ENCODE results near the gene DUS3L. TPM values are rescaled to one million over a fixed set of nuclear protein-coding genes. Genes with fewer than 3 reads are reported as not detected.

DUS3L gene
- 44.4 and 48.9 TPM in 2 replicates for total RNA-seq

DNA sequence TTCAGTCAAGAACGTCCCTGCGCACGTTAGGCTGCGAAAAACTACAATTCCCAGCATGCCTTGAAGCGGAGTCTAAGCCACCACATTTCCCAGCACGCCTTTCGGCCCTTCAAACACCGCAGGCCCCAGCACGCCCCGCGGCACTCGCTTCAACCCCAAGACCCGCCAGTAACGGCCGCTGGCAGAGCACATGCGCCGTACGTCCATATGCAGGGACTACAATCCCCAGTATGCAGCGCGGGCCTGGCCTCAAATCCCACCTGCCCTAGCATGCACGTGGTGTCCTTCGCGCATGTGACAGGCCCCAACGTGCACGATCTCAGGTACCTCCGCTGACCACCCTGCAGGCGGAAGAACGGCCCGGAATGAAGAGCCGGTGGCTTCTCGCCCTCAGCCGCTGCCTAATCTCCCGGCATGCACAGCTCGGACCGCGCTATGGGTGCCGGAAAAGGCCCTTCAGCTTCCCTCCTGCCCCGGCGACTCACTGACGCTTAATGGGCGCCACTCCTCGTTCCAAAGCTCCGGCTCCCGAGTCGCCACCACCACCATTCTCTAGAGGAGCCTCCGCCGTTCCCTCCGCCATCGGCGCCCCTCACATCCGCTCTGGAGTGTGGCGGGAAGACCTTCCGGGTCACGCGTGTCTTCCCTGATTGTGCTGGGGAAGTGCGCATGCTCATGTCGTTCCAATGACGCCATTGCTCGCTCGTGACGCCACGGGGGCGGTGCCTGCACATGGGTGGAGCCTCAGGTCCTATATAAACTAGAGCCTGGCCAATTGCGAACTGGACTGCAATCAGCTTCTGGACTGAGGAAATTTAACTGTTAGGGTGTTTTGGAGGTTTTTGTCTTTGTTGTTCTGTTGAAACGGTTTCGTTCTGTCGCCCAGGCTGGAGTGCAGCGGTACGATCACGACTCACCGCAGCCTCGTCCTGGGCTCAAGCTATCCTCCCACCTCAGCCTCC is at the start of gene DUS3L:
TSS of gene DUS3L (minus strand) at position 605 of the 962 bp plus-strand sequence. CDS start at position 583, 22 bp downstream.

GRCh38 chr19:5839065-5840017 is 48.4 kb upstream of the DUS3L start, which contains the start of gene FUT6:
Gene FUT6 (minus strand): TSS chr19:5839702. CDS start chr19:5832567, 7,135 bp downstream.

DNA sequence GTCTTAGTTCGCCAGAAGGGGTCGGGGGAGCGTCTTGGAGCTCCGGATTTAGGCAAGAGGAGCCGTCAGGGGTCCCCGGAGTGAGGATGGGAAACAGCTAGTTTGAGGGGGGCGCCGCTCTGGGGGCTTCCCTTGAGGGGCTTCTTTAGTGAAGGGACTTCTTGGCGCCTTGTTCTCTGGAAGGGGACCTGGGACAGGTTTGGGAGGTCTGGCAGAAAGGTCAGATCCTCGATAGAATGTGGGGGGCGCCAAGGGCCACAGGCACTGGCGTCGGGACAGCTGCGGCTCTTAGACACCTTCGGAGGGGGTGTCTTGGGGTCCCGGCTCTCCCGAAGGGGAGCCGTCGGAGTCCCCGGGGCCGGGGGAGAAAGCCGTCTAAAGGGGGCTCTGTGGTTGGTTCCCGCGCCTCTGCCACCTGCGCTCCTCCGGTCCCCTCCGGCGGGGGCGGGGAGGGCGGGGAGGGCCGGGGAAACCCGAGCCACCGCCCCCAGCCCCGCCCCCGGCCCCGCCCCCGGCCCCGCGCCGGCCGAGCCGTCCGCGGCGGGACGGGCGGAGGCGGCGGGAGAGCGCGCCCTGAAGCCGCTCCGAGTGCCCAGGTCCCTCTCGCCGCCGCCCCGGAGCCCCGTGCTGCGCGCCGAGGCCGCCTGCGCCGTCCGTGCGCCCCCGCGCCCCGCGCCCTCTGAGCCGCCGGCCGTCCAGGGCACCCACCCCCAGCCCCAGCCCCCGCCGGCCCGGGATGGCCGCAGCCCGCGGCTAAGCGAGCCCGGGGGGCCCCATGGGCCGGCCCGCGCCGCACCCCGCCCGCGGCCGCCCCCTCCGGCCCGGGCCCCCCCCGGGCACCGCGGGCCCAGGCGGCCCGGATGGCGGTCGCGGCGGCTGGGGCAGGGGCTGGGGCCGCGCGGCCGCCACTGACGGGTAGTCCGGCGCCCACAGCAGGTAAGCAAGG is 13.8 kb upstream of the DUS3L start, which contains the start of gene NRTN:
TSS of gene NRTN (plus strand) at position 552 of the 946 bp plus-strand sequence. CDS start 19,099 bp downstream, outside the sequence.

DNA sequence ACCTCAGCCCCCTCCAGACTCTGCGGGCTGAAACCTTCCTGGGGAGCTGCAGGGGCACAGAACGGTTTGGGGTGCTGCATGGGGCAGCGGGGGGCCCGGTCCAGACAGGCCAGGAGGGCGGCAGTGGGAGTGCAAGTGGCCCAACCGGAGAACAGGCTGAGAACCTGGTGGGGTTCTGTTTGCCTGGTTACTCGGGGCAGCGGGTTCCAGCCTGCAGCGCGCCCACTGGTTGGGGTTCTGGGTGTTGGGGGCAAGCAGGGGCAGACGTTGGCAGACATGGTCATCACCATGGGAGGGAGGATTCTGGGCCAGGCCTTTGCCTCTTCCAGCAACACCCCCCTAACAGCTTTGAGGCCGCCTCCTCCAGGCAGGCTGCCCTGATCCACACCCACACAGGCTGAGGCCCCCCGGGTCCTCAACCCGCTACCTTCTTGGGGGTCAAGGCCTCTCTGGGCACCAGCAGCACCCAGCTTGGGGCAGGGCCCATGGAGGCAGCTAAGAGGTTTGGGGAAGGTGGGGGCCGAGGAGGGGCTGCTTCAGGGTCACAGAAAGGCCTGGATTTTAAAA is 6.3 kb downstream of the DUS3L start, which contains the start of gene PRR22:
TSS of gene PRR22 (minus strand) at position 166 of the 567 bp plus-strand sequence. CDS start at position 80, 86 bp downstream.

Other genes with a start within 250 kb of the DUS3L start
- under 0.01 TPM in 1 of 2 replicates, not detected in the other for gene TINCR, start 223.2 kb downstream of the DUS3L start, total RNA-seq
- 27.9 and 45.0 TPM in 2 replicates for gene SAFB2, start 168.4 kb downstream of the DUS3L start, total RNA-seq
- 33.8 and 54.7 TPM in 2 replicates for gene SAFB, start 168.1 kb downstream of the DUS3L start, total RNA-seq
- gene MICOS13, start 110.6 kb downstream of the DUS3L start, total RNA-seq, result 28.3 and 37.5 TPM in 2 replicates
- gene HSD11B1L, start 110.1 kb downstream of the DUS3L start, total RNA-seq, result 4.7 and 11.4 TPM in 2 replicates
- gene RPL36, start 100.9 kb downstream of the DUS3L start, total RNA-seq, result 291 and 466 TPM in 2 replicates
- 51.4 and 71.4 TPM in 2 replicates for gene LONP1, start 71.0 kb downstream of the DUS3L start, total RNA-seq
- gene CATSPERD, start 70.5 kb downstream of the DUS3L start, total RNA-seq, result not detected in 2 replicates
- gene PRR22, start 6.4 kb downstream of the DUS3L start, total RNA-seq, result 0.37 and 0.78 TPM in 2 replicates
- gene NRTN, start 13.9 kb upstream of the DUS3L start, total RNA-seq, result 0.20 TPM in 1 of 2 replicates, not detected in the other
- gene FUT6, start 48.5 kb upstream of the DUS3L start, total RNA-seq, result not detected in 2 replicates
- not detected in 2 replicates for gene FUT3, start 60.3 kb upstream of the DUS3L start, total RNA-seq
- gene FUT5, start 79.4 kb upstream of the DUS3L start, total RNA-seq, result not detected in 2 replicates
- gene NDUFA11, start 112.6 kb upstream of the DUS3L start, total RNA-seq, result 216 and 438 TPM in 2 replicates
- 4.3 and 5.5 TPM in 2 replicates for gene VMAC, start 113.7 kb upstream of the DUS3L start, total RNA-seq
- 4.9 and 5.5 TPM in 2 replicates for gene CAPS, start 123.1 kb upstream of the DUS3L start, total RNA-seq
- 40.1 and 47.3 TPM in 2 replicates for gene RANBP3, start 187.0 kb upstream of the DUS3L start, total RNA-seq

Measured in subcutaneous preadipocyte (primary cell).